AG04449 (cell line): Measurements from ENCODE around the gene MYO1E.
A peak's percentile ranks its signal among the peaks of the same experiment; 100 is the strongest.

Experiments used
- CTCF ChIA-PET: fragments of 350-600 bp; formaldehyde crosslinking; extraction: SDS; loops from one replicate; lab custom pipeline; 2021; ENCODE audit warnings: antibody characterized with exemption; lab: Yijun Ruan, JAX
- POLR2A ChIA-PET: fragments of 400-600, 350-600 bp; formaldehyde crosslinking; extraction: SDS; loops from one replicate; lab custom pipeline; 2020; ENCODE audit warnings: antibody characterized with exemption, inconsistent platforms; lab: Yijun Ruan, JAX
- DNase-seq: peaks from one replicate; pipeline ENCODE4 v3.0.0-alpha.2; 2010; ENCODE audit warnings: low read depth, low spot score
- H3K4me3 ChIP-seq: 2 replicates; pipeline ENCODE4 v1.5.1; 2011; ENCODE audit warnings: low read depth, mild to moderate bottlenecking, control low read depth, low read length
- CTCF ChIP-seq: IDR thresholded peaks from one replicate; pipeline ENCODE4 v1.5.1; 2011; ENCODE audit warnings: mild to moderate bottlenecking, moderate library complexity, low read length, control low read depth, inconsistent platforms; ENCODE audit not compliant: insufficient read depth; ENCODE audit errors: missing control alignments

Gene MYO1E

GRCh38 chr15:59174835-59175831 is 197.5 kb downstream of the MYO1E start:
- no peak for DNase-seq
- TF ChIP-seq CTCF, result peak; percentile 73
- CTCF ChIA-PET, result interaction anchor here (0.8 to 2.1 kb wide), 18 partner anchors 9 to 326 kb away, joined by 3 to 15 read pairs (median 4); no protein-coding TSS in a partner anchor
- no peak overlapping the region for H3K4me3 ChIP-seq
- POLR2A ChIA-PET, result interaction anchor here (1.1 kb wide), 1 partner anchor 197 kb away, joined by 5 read pairs; the partner anchor contains the start of gene MYO1E

GRCh38 chr15:59174151-59174834 is 198.4 kb downstream of the MYO1E start:
- DNase-seq, result no peak
- no peak overlapping the region for H3K4me3 ChIP-seq
- TF ChIP-seq CTCF, result no peak
- CTCF ChIA-PET, result interaction anchor here (0.7 to 2.1 kb wide), 19 partner anchors 9 to 326 kb away, joined by 3 to 15 read pairs (median 4); no protein-coding TSS in a partner anchor
- POLR2A ChIA-PET, result interaction anchor here (1.1 kb wide), 1 partner anchor 198 kb away, joined by 5 read pairs; the partner anchor contains the start of gene MYO1E

DNA sequence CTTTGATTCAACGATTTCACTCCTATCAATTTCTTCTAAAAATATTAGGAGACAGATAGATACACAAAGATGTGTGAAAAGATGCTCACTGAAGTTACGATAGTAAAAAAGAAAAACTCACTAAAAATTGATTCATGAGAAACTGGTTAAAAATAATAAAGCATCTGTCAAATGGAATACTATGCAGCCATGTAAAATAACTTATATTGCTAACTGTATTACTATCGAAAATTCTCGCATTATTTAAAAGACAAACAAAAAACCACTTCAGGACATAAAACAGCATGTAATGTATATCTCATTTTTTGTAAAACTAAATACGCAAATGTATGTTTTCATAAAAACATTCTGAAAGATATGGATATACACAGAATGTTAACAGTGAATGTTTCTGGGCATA is 199.5 kb downstream of the MYO1E start:
- no peak for DNase-seq
- H3K4me3 ChIP-seq, result no peak overlapping the region
- CTCF ChIA-PET, result interaction anchor here (0.8 to 2.1 kb wide), 6 partner anchors 74 to 320 kb away, joined by 3 to 15 read pairs (median 4); no protein-coding TSS in a partner anchor
- TF ChIP-seq CTCF, result no peak
- POLR2A ChIA-PET, result no interaction called here

- ChIA-PET CTCF (interaction anchor here (0.8 to 1.9 kb wide), 4 partner anchors 75 to 321 kb away, joined by 3 to 4 read pairs (median 3); no protein-coding TSS in a partner anchor), POLR2A (no interaction called here)
- no peak for TF ChIP-seq CTCF
- H3K4me3 ChIP-seq, result no peak overlapping the region
- DNase-seq, result no peak
These were observed 200.3 kb downstream of the MYO1E start for GRCh38 chr15:59172289-59172901.

DNA sequence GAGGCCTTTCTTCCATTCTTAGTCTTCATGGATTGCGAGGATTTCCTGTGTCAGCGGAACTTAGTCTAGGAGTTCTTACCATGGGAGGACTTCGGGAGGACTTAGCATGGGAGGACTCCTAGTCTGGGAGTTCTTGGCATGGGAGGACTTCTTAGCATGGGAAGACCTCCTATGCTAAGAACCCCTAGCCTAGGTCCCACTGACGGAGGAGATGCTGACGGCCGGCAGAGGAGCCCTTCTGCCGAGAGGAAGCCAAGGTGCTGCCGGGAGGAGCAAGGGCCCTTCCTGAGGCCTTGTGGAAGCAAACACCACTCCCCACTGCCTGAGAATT is 201.6 kb downstream of the MYO1E start:
- DNase-seq, result no peak
- no peak overlapping the region for H3K4me3 ChIP-seq
- CTCF ChIA-PET, result interaction anchor here (1.1 to 1.8 kb wide), 2 partner anchors 9 to 14 kb away, joined by 4 to 6 read pairs; no protein-coding TSS in a partner anchor
- no peak for TF ChIP-seq CTCF
- POLR2A ChIA-PET, result interaction anchor here (1.6 to 1.7 kb wide), 2 partner anchors 10 to 202 kb away, joined by 6 read pairs; partner anchors contain the start of gene MYO1E
